Measurements from ENCODE around the gene ZNF333.
"Not testable (repeated sequence)": the region's sequence is repeated elsewhere in the genome, so short reads cannot be mapped to it uniquely, and the experiment has no call there.

ZNF333 gene

GRCh38 chr19:14768001-14768400 lies 78.2 kb downstream of the ZNF333 start:
- DNase-seq, result no peak

GRCh38 chr19:14769201-14769600 lies 79.4 kb downstream of the ZNF333 start:
- no peak for DNase-seq

GRCh38 chr19:14770136-14770535 lies 80.3 kb downstream of the ZNF333 start:
- no peak for DNase-seq

- DNase-seq, result no peak
These were observed 81.3 kb downstream of the ZNF333 start for GRCh38 chr19:14770944-14771839.

GRCh38 chr19:14772467-14772866 lies 82.6 kb downstream of the ZNF333 start:
- DNase-seq, result no peak

GRCh38 chr19:14772995-14773394 lies 83.1 kb downstream of the ZNF333 start:
- DNase-seq, result no peak

- not testable (repeated sequence) for DNase-seq
These were observed 83.9 kb downstream of the ZNF333 start for GRCh38 chr19:14773722-14774121.

GRCh38 chr19:14774373-14774772 lies 84.5 kb downstream of the ZNF333 start:
- DNase-seq, result no peak

GRCh38 chr19:14775326-14775725 lies 85.5 kb downstream of the ZNF333 start:
- not testable (repeated sequence) for DNase-seq

- peak in 3 of 56 donors; percentile 0 to 29 (median 11) for DNase-seq
These were observed 86.2 kb downstream of the ZNF333 start for GRCh38 chr19:14775869-14776586.

- not testable (repeated sequence) for DNase-seq
These were observed 87.8 kb downstream of the ZNF333 start for GRCh38 chr19:14777645-14778044.

GRCh38 chr19:14778110-14778845 lies 88.4 kb downstream of the ZNF333 start, which contains the start of gene ADGRE2:
TSS of gene ADGRE2 (minus strand) at chr19:14778560. CDS start at chr19:14776756, 1,804 bp downstream.
- DNase-seq, result not testable (repeated sequence)

GRCh38 chr19:14779151-14779550 lies 89.3 kb downstream of the ZNF333 start:
- no peak for DNase-seq

GRCh38 chr19:14780622-14781225 lies 90.9 kb downstream of the ZNF333 start:
- not testable (repeated sequence) for DNase-seq

- not testable (repeated sequence) for DNase-seq
These were observed 92.1 kb downstream of the ZNF333 start for GRCh38 chr19:14781713-14782536.

GRCh38 chr19:14782626-14783409 lies 93.0 kb downstream of the ZNF333 start:
- no peak for DNase-seq

Data from nucleus accumbens (tissue), 56 donors.